ENCODE results near the gene IGSF23.
A peak's percentile ranks its signal among the peaks of the same experiment; 100 is the strongest.

The IGSF23 gene

GRCh38 chr19:44613295-44614178 lies at the start of gene IGSF23:
Gene IGSF23, plus strand, starts transcription at chr19:44613563. Its CDS starts 83 bp downstream, at chr19:44613646.
- no peak for DNase-seq

DNA sequence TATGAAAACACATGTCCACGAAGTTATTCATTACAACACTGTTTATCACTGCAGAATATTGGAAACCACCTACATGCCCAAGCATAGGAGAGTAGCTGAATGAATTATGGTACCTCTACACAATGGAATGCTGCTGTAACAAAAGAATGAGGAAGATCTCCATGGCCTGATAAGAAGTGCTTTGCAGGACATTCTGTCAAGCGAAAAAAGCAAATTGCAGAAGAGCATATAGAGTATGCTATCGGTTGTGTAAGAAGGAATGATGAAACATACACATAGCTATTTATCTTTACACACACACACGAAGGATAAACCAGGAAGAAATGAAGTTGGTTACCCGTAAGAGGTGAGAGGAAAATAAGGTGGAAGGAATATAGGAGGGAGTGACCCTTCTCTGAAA lies 46.4 kb upstream of the IGSF23 start:
- DNase-seq, result no peak

GRCh38 chr19:44567745-44568144 lies 45.6 kb upstream of the IGSF23 start:
- DNase-seq, result no peak

GRCh38 chr19:44570603-44570983 lies 42.8 kb upstream of the IGSF23 start:
- no peak for DNase-seq

DNA sequence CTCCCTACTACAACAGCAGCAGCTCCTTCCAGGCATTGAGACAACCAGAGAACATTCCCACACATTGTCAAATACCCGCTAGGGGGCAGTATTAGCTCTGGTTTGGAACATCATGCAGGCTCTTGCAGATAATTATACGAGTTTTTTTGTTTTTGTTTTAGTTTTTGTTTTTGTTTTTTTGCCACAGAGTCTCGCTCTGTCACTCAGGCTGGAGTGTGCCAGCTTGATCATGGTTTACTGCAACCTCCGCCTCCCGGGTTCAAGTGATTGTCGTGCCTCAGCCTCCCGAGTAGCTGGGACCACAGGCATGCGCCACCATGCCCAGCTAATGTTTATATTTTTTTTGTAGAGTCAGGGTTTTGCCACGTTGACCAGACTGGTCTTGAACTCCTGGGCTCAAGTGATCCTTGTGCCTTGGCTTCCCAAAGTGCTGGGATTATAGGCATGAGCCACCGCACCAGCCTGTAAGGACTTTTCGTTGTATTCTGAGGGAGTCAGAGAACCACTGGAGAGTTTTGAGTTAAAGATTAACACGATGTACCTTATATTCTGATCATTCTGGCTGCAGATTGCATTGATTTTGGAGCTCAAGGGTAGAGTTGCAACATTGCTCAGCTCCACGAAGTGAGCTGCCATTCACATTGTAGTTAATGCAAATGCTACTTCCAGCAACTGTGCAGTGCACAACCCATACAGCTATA lies 42.2 kb upstream of the IGSF23 start:
- DNase-seq, result peak; percentile 6 to 32

- DNase-seq, result no peak
Measured at GRCh38 chr19:44571830-44572580, 41.4 kb upstream of the IGSF23 start.

- no peak for DNase-seq
Measured at GRCh38 chr19:44572581-44572900, 40.8 kb upstream of the IGSF23 start.

GRCh38 chr19:44573183-44573582 lies 40.2 kb upstream of the IGSF23 start:
- no peak for DNase-seq

- no peak for DNase-seq
Measured at GRCh38 chr19:44573627-44574026, 39.7 kb upstream of the IGSF23 start.

DNA sequence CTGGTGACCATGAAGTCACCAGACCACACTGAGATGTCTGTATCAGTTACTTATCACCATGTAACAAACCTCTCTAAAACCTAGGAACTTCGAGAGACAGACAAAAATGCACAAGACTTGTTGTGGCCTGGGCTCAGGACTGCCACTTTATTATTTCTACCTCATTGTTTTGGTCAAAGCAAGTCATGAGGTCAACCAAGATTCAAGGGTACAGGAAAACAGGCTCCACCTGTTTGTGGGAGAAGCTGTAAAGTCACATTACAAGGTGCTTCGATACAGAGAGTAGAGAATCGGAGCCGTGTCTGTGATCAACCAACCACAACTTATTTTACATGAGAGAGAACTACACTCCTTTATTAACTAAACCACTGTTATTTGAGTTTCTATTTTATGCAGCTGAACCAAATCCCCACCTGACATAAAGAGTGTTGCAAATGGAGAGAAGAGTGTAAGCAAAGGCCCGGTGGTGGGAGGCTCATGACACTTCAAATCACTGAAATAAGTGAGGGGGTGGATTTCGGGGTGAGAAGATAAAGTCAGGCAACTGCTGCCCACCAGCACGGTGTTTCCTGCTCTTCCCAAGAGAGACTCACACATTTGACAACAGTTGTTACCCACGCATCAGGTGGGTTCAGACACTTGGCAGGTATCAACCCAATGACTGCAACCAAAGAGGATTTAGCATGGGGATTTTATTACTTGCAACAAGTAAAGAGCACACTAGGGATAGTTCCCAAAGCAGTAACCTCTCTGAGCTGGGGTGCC lies 39.0 kb upstream of the IGSF23 start:
- DNase-seq, result no peak

- DNase-seq, result no peak
Measured at GRCh38 chr19:44575116-44575700, 38.2 kb upstream of the IGSF23 start.

DNA sequence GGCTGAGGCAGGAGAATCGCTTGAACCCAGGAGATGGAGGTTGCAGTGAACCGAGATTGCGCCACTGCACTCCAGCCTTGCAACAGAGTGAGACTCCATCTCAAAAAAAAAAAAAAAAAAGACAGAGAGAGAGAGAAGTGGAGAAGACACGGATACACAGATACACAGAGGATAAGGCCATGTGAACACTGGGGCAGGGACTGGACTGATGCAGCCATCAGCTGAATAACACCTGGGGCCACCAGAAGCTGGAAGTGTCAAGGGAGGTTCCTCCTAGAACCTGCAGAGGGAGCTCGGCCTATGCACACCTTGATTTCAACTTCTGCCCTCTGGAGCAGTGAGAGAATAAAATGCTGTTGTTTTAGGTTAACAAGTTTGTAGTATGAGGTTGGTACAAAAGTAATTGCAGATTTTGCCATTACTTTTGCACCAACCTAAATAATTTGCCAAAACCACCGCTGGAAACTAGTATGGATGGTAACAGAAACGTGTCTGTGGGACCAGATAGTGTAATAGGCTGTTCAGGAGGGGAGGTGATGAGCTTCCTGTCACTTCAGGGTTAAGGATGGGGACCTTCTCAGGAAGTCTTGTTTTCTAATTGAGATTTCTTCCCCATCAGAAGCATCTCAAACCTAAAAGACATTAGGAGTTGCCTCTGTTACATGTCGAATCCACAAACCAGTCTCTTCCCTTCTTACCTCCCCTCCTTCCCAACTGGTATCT lies 36.4 kb upstream of the IGSF23 start:
- no peak for DNase-seq

GRCh38 chr19:44577566-44577874 lies 35.8 kb upstream of the IGSF23 start:
- no peak for DNase-seq

GRCh38 chr19:44579663-44580365 lies 33.5 kb upstream of the IGSF23 start:
- no peak for DNase-seq

- DNase-seq, result no peak
Measured at GRCh38 chr19:44580366-44580895, 32.9 kb upstream of the IGSF23 start.

GRCh38 chr19:44581288-44581687 lies 32.1 kb upstream of the IGSF23 start:
- no peak for DNase-seq

- DNase-seq, result no peak
Measured at GRCh38 chr19:44582581-44583265, 30.6 kb upstream of the IGSF23 start.

- DNase-seq, result no peak
Measured at GRCh38 chr19:44585371-44586133, 27.8 kb upstream of the IGSF23 start.

DNA sequence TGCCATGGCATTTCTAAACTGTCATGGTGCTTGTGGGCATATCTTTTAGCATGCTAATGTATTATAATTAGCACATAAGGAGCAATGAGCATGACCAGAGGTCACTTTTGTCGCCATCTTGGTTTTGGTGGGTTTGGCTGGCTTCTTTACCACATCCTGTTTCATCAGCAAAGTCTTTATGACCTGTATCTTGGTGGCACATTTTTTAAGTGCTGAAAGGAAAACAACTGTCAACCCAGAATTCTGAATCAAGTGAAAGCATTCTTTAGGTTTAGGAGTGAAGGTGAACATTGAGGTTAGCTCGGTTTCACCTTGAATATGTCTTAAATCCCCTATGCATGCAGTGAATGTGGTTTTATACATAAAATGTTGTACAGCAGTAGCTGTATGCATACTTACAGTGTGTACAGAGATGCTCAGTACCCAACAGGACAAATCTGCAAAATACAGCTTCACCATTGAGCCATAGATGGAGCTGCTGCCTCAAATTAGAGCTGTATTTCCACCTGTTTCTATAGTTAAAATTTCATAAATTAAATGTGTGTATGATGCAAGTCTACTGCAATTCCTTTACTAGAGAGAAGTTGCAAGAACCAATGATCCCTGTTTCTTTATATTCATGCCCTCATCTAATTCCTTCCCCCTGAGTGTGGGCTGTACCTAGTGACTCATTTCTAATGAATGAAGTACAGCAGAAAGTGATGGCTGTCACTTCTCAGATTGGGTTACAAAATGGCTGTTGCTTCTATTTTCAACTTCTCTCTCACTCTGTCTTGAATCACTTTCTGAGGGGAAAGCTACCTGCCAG lies 25.2 kb upstream of the IGSF23 start:
- no peak for DNase-seq

Data from NCI-H187 (cell line).